Fibroblast of skin of left biceps (primary cell): Measurements from ENCODE around the gene CFAP221.

Source experiments
- DNase-seq, 2 experiments: peaks; one replicate each; pipeline ENCODE4 v3.0.0-alpha.2; 2013; ENCODE audit warnings: low read depth in 2 of 2

CFAP221 gene

DNA sequence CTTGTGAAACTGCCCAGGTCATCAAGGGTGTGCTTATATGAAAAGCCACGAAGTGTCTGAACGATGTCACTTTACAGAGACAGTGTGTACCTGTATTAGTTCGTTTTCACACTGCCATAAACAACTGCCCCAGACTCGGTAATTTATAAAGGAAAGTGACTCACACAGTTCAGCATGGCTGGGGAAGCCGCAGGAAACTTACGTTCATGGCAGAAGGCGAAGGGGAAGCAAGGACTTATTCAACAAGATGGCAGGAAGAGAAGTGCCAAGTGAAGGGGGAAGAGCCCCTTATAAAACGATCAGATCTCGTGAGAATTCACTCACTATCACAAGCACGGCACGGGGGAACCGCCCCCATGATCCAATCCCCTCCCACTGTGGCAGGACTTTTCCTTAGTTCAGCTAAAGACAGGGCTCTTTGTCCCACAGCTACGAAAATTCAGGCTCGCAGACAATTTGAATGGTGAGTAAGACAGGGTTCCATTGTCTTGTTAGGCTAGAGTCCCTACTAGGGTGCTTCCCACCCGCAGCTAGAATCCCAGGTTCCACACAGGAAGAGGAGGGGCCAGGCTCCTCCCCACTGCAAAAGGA is 154.9 kb downstream of the CFAP221 start:
- no peak for DNase-seq

GRCh38 chr2:119700866-119701265 is 156.6 kb downstream of the CFAP221 start:
- no peak for DNase-seq

- DNase-seq, result no peak
Observed at GRCh38 chr2:119701352-119701751, 157.1 kb downstream of the CFAP221 start.

DNA sequence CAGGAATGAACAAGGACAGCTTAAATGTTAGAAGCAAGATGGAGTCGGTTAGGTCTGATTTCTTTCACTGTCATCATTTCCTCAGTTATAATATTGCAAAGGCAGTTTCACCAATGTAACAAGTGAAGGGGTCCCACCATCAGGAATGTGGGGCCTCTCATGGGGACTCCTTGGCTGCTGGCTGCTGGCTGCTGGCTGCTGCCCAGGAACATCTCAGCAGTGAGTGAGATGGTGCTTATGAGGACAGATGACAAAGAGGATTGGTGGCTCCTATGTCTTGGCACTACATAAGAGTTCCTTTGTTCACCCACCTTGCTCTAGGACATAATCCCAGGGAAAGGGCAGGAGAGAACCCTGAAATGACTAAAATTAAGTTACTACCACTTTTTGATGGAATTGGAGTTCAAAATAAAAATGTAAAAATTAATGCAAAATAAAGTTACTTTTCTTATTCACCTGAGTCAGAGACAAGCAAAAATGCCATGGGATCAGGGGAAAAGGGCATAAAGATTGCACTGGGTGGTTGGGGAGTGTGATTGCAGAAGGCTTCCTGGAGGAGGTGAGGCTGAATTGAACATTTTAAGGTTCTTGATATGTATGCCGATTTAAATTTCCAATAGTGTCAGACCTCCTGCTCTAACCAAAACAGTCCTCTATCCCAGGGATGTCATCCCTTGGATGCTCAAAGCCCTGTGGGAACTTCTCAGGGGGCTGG is 158.1 kb downstream of the CFAP221 start:
- DNase-seq, result no peak

DNA sequence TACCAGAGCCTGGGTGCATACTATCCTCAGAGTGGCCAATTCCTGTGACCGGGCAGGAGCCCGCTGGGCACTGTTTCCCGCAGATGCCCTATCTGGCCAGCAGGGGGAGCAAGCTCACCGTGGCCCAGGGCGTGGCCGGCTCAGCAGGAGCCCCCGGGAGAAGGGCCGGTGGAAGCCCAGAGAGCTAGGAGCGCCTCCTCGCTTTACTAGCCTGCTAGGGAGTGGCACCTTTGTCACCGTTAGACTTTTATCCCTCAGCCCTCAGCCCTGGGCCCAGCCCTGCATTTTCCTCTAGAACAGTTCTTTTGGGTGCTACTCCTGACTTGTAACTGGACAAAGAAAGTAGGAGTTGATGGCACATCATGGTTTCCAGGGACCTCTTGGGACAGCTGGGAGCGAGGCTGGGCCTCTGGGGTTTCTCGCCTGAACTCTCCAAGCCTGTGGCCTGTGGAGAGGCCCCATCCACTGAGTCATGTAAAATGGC is 158.7 kb downstream of the CFAP221 start:
- peak; percentile 12 to 14 for DNase-seq

DNA sequence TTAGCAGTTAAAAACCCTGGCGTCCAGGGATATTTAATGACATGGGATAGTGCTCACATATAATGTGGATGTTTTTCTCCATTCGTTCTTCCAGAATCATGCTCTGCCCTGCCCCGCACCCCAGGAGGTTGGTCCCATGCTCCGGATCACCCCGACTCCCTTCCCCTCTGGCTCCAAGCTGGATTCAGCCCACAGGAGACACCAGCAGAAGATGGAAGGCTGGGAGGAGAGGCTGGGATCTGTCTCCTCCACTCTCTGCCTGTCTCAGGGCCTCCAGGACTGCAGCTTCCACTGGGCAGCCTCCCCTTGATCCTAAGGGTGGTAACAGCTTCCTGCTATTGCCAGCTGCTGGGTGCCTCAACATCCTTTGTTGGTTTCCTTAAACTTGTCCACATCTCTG is 159.3 kb downstream of the CFAP221 start:
- no peak for DNase-seq

- peak; percentile 10 to 18 for DNase-seq
Observed at GRCh38 chr2:119704670-119705120, 160.4 kb downstream of the CFAP221 start.

- no peak for DNase-seq
Observed at GRCh38 chr2:119706221-119706620, 162.0 kb downstream of the CFAP221 start.
